Liver (tissue), 9 donors: Measurements from ENCODE around the gene STPG1. TPM values are rescaled to one million over a fixed set of nuclear protein-coding genes. Genes with fewer than 3 reads are reported as not detected.

Experiments used
- DNase-seq: peaks from one replicate; pipeline ENCODE4 v3.0.0-alpha.2; 2017; ENCODE audit warnings: low spot score
- H3K27ac ChIP-seq, 2 donors: one replicate each; pipeline ENCODE4 v1.7.0; 2013; ENCODE audit warnings: inconsistent platforms in 2 of 2, low read length in 2 of 2, control low read depth in 1 of 2, low read depth in 1 of 2, mild to moderate bottlenecking in 1 of 2
- H3K27me3 ChIP-seq, 4 donors: one replicate each; pipeline versions ENCODE4 v1.6.1 to v1.7.0; 2013; ENCODE audit warnings: low read length in 3 of 4, inconsistent platforms in 1 of 4, mild to moderate bottlenecking in 1 of 4, moderate library complexity in 1 of 4; ENCODE audit not compliant: control insufficient read depth in 4 of 4, insufficient read depth in 4 of 4
- H3K36me3 ChIP-seq, 4 donors: one replicate each; pipeline versions ENCODE4 v1.6.1 to v1.7.0; 2013; ENCODE audit warnings: low read length in 3 of 4, mild to moderate bottlenecking in 3 of 4, low read depth in 1 of 4, moderate library complexity in 1 of 4; ENCODE audit not compliant: control insufficient read depth in 4 of 4, insufficient read depth in 3 of 4
- H3K4me1 ChIP-seq, 4 donors: one replicate each; pipeline versions ENCODE4 v1.6.1 to v1.7.0; 2013; ENCODE audit warnings: low read length in 3 of 4, mild to moderate bottlenecking in 3 of 4, moderate library complexity in 1 of 4; ENCODE audit not compliant: control insufficient read depth in 4 of 4, insufficient read depth in 4 of 4
- H3K4me3 ChIP-seq, 3 donors: one replicate each; pipeline versions ENCODE4 v1.6.1 to v1.7.0; 2013; ENCODE audit warnings: low read length in 3 of 3, control low read depth in 1 of 3, low read depth in 1 of 3, mild to moderate bottlenecking in 1 of 3
- H3K9ac ChIP-seq, 2 donors: one replicate each; pipeline ENCODE4 v1.7.0; 2013; ENCODE audit warnings: low read length in 2 of 2, mild to moderate bottlenecking in 2 of 2, moderate library complexity in 2 of 2, control low read depth in 1 of 2, low read depth in 1 of 2
- H3K9me3 ChIP-seq, 4 donors: one replicate each; pipeline versions ENCODE4 v1.6.1 to v1.7.0; 2013; ENCODE audit warnings: low read length in 3 of 4; ENCODE audit not compliant: control insufficient read depth in 4 of 4
- EGR1 ChIP-seq, 2 donors: IDR thresholded peaks; 2 replicates each; pipeline ENCODE4 v1.6.1; 2016 to 2018; ENCODE audit warnings: antibody characterized with exemption in 2 of 2, low read depth in 2 of 2
- FOXA1 ChIP-seq: IDR thresholded peaks from 2 replicates; pipeline ENCODE4 v1.6.1; 2016; ENCODE audit warnings: antibody characterized with exemption
- FOXA2 ChIP-seq: IDR thresholded peaks from 2 replicates; pipeline ENCODE4 v1.6.1; 2016; ENCODE audit warnings: antibody characterized with exemption
- GABPA ChIP-seq, 2 donors: IDR thresholded peaks in 1 of 2; conservative IDR thresholded peaks in 1 of 2; 2 replicates each; pipeline ENCODE4 v1.6.1; 2016; ENCODE audit warnings: antibody characterized with exemption in 2 of 2, mild to moderate bottlenecking in 1 of 2, moderate library complexity in 1 of 2
- HNF4A ChIP-seq, 2 donors: conservative IDR thresholded peaks; 2 replicates each; pipeline ENCODE4 v1.6.1; 2016; ENCODE audit warnings: antibody characterized with exemption in 2 of 2, mild to moderate bottlenecking in 2 of 2
- HNF4G ChIP-seq: IDR thresholded peaks from 2 replicates; pipeline ENCODE4 v1.6.1; 2016; ENCODE audit warnings: antibody characterized with exemption
- JUND ChIP-seq, 2 donors: IDR thresholded peaks; 2 replicates each; pipeline ENCODE4 v1.6.1; 2016; ENCODE audit warnings: antibody characterized with exemption in 2 of 2
- NR2F2 ChIP-seq: IDR thresholded peaks from 2 replicates; pipeline ENCODE4 v1.6.1; 2016; ENCODE audit warnings: antibody characterized with exemption
- RAD21 ChIP-seq, 2 donors: IDR thresholded peaks; 2 replicates each; pipeline ENCODE4 v1.6.1; 2016; ENCODE audit warnings: antibody characterized with exemption in 2 of 2, mild to moderate bottlenecking in 2 of 2
- RXRA ChIP-seq, 2 donors: IDR thresholded peaks; 2 replicates each; pipeline ENCODE4 v1.6.1; 2017 to 2018; ENCODE audit warnings: antibody characterized with exemption in 2 of 2, mild to moderate bottlenecking in 1 of 2
- SP1 ChIP-seq: IDR thresholded peaks from 2 replicates; pipeline ENCODE4 v1.6.1; 2018; ENCODE audit warnings: antibody characterized with exemption, mild to moderate bottlenecking
- TAF1 ChIP-seq: conservative IDR thresholded peaks from 2 replicates; pipeline ENCODE4 v1.6.1; 2016; ENCODE audit warnings: antibody characterized with exemption, mild to moderate bottlenecking
- YY1 ChIP-seq: IDR thresholded peaks from 2 replicates; pipeline ENCODE4 v1.6.1; 2016; ENCODE audit warnings: antibody characterized with exemption, mild to moderate bottlenecking
- WGBS: extraction: QIAGEN DNeasy Blood & Tissue Kit; methylation state at CpG from one replicate; pipeline ENCODE4 v1.1.7; 2013; 5-methylcytosine and 5-hydroxymethylcytosine counted together
- polyA plus RNA-seq, 2 donors: library from polyadenylated mRNA; stranded (reverse) in 1 of 2; unstranded in 1 of 2; fragments of 200-250 nt in 1 of 2; fragments of >200 nt in 1 of 2; fragmentation: Nextera tagmentation in 1 of 2; extraction: Ambion mirVana in 1 of 2; gene quantifications; one replicate each; pipeline versions ENCODE4 v1.2.1 to v1.2.3, GENCODE V29; 2013 to 2015
- total RNA-seq, 2 donors: library from RNA; depleted of rRNA; stranded (reverse); fragments of >200 nt; gene quantifications; one replicate each; pipeline ENCODE4 v1.2.3, GENCODE V29; 2014
- TF ChIP-seq, protein P1 (sequence below): IDR thresholded peaks from 2 replicates; pipeline ENCODE4 v1.6.1; 2016; ENCODE audit warnings: antibody characterized with exemption
- TF ChIP-seq, protein P2 (sequence below): fragments of 150-350 bp; IDR thresholded peaks from 2 replicates; pipeline ENCODE4 v1.5.1; 2017; ENCODE audit warnings: improper control_type of control experiment, low read depth, low read length; ENCODE audit not compliant: missing input control
- TF ChIP-seq, protein P3 (sequence below): IDR thresholded peaks from 2 replicates; pipeline ENCODE4 v1.6.1; 2016; ENCODE audit warnings: antibody characterized with exemption
- TF ChIP-seq, protein P4 (sequence below): IDR thresholded peaks from 2 replicates; pipeline ENCODE4 v1.6.1; 2016; ENCODE audit warnings: antibody characterized with exemption
- TF ChIP-seq, protein P5 (sequence below): IDR thresholded peaks from 2 replicates; pipeline ENCODE4 v1.6.1; 2016; ENCODE audit warnings: antibody characterized with exemption, mild to moderate bottlenecking
- donor health status: healthy.
- donor health status: healthy.
- donor health status: healthy.
- donor health status: healthy.
- donor health status: healthy.

The STPG1 gene
- total and polyA plus RNA-seq, 4 donors = 0.92 to 2.9 (median 1.0) TPM

DNA sequence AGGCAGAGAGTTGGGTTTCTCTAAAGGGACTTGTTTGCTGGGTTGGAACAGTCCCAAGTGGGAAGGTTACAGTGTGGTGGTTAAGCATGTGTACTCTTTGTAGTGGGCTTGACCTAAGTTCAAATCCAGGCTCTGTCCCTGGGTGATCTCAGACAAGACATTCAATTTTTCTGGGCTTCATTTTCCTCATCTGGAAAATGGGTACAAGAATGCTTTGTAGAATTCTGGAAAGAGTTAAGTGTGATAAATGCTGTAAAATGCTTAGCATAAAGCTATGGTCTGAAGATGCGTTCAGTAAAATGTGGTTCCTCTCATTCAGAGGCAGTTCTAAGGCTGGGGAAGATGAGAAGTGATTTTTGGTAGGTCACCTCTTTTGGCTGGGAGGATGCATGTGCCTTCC is 93.6 kb downstream of the STPG1 start:
- no peak overlapping the region for H3K27ac ChIP-seq
- WGBS = 92% methylated on average over 1 of the region's 1 CpG
- no peak overlapping the region for H3K4me3 ChIP-seq
- no peak for DNase-seq
- H3K36me3 ChIP-seq = no peaks in the 10 kb centered on the region
- no peaks in the 10 kb centered on the region for H3K9me3 ChIP-seq
- TF ChIP-seq FOXA1 (no peak), TAF1 (no peak), EGR1 (IDR thresholded peaks at IDR 0.05; ENCODE audit: low read depth in 2 of 2) (no peak), GABPA (IDR thresholded peaks at IDR 0.05 in 1 of 2, conservative IDR thresholded peaks at IDR 0.05 in 1 of 2) (no peak)
- H3K9ac ChIP-seq = no peak overlapping the region
- no peaks in the 10 kb centered on the region for H3K27me3 ChIP-seq
- peaks cover 7 to 27% (median 12%) of the 10 kb centered on the region in 4 donors for H3K4me1 ChIP-seq

DNA sequence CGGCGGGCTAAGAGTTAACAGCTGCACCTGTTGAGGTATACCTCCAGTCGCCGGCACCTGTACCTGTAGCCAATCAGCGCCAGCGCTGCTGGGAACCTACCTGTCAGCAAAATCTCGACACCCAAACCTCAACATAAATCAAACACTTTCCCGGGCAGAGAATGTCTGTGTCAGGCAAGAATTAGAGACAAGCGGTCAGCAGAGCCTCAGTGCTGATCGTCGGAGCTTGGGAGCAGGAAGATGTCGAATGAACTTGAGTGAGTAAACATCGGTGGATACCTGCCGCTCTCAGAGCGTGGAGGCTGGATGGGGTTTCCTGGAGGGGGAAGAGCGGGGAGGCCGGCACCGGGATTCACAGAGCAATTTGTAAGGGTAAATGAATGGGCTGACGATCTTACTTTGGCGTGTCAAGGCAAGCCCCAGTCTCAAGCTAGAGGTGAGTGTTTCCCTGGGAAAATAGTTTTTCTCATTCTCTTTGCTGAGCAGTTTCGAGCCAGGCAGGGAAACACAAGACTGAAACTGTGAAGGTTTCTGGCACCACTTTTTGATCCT is 94.2 kb downstream of the STPG1 start, which contains the start of gene GRHL3:
GRHL3 (plus strand) TSS at position 46 of the 552 bp plus-strand sequence; CDS start at position 241, 195 bp downstream.
- Histone ChIP-seq H3K4me1 (peaks cover 7 to 27% (median 12%) of the 10 kb centered on the region in 4 donors), H3K4me3 (no peak within 1 kb of the TSS), H3K9ac (no peak within 1 kb of the TSS), H3K27me3 (no peaks in the 10 kb centered on the region), H3K36me3 (no peaks in the 10 kb centered on the region), H3K9me3 (no peaks in the 10 kb centered on the region), H3K27ac (no peak within 1 kb of the TSS)
- no peak for DNase-seq
- 46% methylated on average over 21 of the region's 21 CpGs for WGBS
- TF ChIP-seq EGR1 (IDR thresholded peaks at IDR 0.05; ENCODE audit: low read depth in 2 of 2) (no peak), SP1 (no peak), YY1 (no peak), FOXA2 (no peak), JUND (IDR thresholded peaks at IDR 0.05) (no peak), RXRA (IDR thresholded peaks at IDR 0.05) (no peak), NR2F2 (no peak), FOXA1 (no peak), GABPA (IDR thresholded peaks at IDR 0.05 in 1 of 2, conservative IDR thresholded peaks at IDR 0.05 in 1 of 2) (no peak), HNF4G (no peak), HNF4A (conservative IDR thresholded peaks at IDR 0.05) (no peak), RAD21 (IDR thresholded peaks at IDR 0.05) (no peak), TAF1 (no peak)
- TF ChIP-seq, protein P1, sequence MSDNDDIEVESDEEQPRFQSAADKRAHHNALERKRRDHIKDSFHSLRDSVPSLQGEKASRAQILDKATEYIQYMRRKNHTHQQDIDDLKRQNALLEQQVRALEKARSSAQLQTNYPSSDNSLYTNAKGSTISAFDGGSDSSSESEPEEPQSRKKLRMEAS = no peak
- TF ChIP-seq, protein P2, sequence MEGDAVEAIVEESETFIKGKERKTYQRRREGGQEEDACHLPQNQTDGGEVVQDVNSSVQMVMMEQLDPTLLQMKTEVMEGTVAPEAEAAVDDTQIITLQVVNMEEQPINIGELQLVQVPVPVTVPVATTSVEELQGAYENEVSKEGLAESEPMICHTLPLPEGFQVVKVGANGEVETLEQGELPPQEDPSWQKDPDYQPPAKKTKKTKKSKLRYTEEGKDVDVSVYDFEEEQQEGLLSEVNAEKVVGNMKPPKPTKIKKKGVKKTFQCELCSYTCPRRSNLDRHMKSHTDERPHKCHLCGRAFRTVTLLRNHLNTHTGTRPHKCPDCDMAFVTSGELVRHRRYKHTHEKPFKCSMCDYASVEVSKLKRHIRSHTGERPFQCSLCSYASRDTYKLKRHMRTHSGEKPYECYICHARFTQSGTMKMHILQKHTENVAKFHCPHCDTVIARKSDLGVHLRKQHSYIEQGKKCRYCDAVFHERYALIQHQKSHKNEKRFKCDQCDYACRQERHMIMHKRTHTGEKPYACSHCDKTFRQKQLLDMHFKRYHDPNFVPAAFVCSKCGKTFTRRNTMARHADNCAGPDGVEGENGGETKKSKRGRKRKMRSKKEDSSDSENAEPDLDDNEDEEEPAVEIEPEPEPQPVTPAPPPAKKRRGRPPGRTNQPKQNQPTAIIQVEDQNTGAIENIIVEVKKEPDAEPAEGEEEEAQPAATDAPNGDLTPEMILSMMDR = no peak
- TF ChIP-seq, protein P3, sequence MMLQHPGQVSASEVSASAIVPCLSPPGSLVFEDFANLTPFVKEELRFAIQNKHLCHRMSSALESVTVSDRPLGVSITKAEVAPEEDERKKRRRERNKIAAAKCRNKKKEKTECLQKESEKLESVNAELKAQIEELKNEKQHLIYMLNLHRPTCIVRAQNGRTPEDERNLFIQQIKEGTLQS = no peak
- TF ChIP-seq, protein P4, sequence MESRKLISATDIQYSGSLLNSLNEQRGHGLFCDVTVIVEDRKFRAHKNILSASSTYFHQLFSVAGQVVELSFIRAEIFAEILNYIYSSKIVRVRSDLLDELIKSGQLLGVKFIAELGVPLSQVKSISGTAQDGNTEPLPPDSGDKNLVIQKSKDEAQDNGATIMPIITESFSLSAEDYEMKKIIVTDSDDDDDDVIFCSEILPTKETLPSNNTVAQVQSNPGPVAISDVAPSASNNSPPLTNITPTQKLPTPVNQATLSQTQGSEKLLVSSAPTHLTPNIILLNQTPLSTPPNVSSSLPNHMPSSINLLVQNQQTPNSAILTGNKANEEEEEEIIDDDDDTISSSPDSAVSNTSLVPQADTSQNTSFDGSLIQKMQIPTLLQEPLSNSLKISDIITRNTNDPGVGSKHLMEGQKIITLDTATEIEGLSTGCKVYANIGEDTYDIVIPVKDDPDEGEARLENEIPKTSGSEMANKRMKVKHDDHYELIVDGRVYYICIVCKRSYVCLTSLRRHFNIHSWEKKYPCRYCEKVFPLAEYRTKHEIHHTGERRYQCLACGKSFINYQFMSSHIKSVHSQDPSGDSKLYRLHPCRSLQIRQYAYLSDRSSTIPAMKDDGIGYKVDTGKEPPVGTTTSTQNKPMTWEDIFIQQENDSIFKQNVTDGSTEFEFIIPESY = no peak
- TF ChIP-seq, protein P5, sequence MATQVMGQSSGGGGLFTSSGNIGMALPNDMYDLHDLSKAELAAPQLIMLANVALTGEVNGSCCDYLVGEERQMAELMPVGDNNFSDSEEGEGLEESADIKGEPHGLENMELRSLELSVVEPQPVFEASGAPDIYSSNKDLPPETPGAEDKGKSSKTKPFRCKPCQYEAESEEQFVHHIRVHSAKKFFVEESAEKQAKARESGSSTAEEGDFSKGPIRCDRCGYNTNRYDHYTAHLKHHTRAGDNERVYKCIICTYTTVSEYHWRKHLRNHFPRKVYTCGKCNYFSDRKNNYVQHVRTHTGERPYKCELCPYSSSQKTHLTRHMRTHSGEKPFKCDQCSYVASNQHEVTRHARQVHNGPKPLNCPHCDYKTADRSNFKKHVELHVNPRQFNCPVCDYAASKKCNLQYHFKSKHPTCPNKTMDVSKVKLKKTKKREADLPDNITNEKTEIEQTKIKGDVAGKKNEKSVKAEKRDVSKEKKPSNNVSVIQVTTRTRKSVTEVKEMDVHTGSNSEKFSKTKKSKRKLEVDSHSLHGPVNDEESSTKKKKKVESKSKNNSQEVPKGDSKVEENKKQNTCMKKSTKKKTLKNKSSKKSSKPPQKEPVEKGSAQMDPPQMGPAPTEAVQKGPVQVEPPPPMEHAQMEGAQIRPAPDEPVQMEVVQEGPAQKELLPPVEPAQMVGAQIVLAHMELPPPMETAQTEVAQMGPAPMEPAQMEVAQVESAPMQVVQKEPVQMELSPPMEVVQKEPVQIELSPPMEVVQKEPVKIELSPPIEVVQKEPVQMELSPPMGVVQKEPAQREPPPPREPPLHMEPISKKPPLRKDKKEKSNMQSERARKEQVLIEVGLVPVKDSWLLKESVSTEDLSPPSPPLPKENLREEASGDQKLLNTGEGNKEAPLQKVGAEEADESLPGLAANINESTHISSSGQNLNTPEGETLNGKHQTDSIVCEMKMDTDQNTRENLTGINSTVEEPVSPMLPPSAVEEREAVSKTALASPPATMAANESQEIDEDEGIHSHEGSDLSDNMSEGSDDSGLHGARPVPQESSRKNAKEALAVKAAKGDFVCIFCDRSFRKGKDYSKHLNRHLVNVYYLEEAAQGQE = no peak
